Transverse colon (tissue), 4 donors: Measurements from ENCODE around the gene CAMSAP1.

Experiments
- EP300 ChIP-seq: sonication (generic); formaldehyde crosslinking; IDR thresholded peaks from one replicate; pipeline ENCODE4 v1.6.1; 2017; ENCODE audit warnings: antibody characterized with exemption, low read depth
- POLR2A ChIP-seq: fragments of 450-650 bp; IDR thresholded peaks from one replicate; pipeline ENCODE4 v1.6.1; 2016; ENCODE audit warnings: antibody characterized with exemption, mild to moderate bottlenecking, moderate library complexity
- POLR2AphosphoS5 ChIP-seq, 3 donors: sonication (generic); formaldehyde crosslinking; IDR thresholded peaks; one replicate each; pipeline ENCODE4 v1.6.1; 2016; ENCODE audit warnings: antibody characterized with exemption in 3 of 3
- TF ChIP-seq, protein P1 (sequence below), 5 experiments: fragments of 200-600 bp in 3 of 5; fragments of 450-650 bp in 2 of 5; sonication (generic) in 3 of 5; IDR thresholded peaks; 1 replicate in 2 of 5; 2 replicates in 3 of 5; pipeline ENCODE4 v1.5.1; 2016 to 2017; ENCODE audit warnings: antibody characterized with exemption in 5 of 5, inconsistent platforms in 3 of 5, mild to moderate bottlenecking in 2 of 5, moderate library complexity in 1 of 5

- TF ChIP-seq, protein P1, sequence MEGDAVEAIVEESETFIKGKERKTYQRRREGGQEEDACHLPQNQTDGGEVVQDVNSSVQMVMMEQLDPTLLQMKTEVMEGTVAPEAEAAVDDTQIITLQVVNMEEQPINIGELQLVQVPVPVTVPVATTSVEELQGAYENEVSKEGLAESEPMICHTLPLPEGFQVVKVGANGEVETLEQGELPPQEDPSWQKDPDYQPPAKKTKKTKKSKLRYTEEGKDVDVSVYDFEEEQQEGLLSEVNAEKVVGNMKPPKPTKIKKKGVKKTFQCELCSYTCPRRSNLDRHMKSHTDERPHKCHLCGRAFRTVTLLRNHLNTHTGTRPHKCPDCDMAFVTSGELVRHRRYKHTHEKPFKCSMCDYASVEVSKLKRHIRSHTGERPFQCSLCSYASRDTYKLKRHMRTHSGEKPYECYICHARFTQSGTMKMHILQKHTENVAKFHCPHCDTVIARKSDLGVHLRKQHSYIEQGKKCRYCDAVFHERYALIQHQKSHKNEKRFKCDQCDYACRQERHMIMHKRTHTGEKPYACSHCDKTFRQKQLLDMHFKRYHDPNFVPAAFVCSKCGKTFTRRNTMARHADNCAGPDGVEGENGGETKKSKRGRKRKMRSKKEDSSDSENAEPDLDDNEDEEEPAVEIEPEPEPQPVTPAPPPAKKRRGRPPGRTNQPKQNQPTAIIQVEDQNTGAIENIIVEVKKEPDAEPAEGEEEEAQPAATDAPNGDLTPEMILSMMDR (IDR thresholded peaks at IDR 0.05) = no peak
- no peak for TF ChIP-seq POLR2A
- TF ChIP-seq POLR2AphosphoS5 (IDR thresholded peaks at IDR 0.05) = no peak
- no peak for TF ChIP-seq EP300
These were observed 898 bp downstream of the CAMSAP1 start for GRCh38 chr9:135906291-135907005.
